BJ (cell line): Measurements from ENCODE around the gene RAC2. TPM values are rescaled to one million over a fixed set of nuclear protein-coding genes. Genes with fewer than 3 reads are reported as not detected.

Experiments used
- CTCF ChIA-PET: fragments of 350-600 bp; formaldehyde crosslinking; extraction: SDS; loops from one replicate; lab custom pipeline; 2021; ENCODE audit warnings: antibody characterized with exemption, inconsistent platforms; lab: Yijun Ruan, JAX
- POLR2A ChIA-PET: fragments of 300-600 bp; sonication (Branson Sonifier 250); formaldehyde crosslinking; extraction: SDS; loops from one replicate; lab custom pipeline; 2021; ENCODE audit warnings: antibody characterized with exemption; lab: Charles Lee
- DNase-seq: peaks from one replicate; pipeline ENCODE4 v3.0.0-alpha.2; 2011; ENCODE audit warnings: low read depth
- H3K27me3 ChIP-seq: 2 replicates; pipeline ENCODE4 v1.6.0; 2011; ENCODE audit warnings: low read length; ENCODE audit not compliant: control insufficient read depth, insufficient read depth
- H3K36me3 ChIP-seq: 2 replicates; pipeline ENCODE4 v1.5.1; 2011; ENCODE audit warnings: low read length; ENCODE audit not compliant: control insufficient read depth, insufficient read depth
- H3K4me3 ChIP-seq: 2 replicates; pipeline ENCODE4 v1.5.1; 2011; ENCODE audit warnings: low read depth, mild to moderate bottlenecking, control low read depth, low read length
- polyA minus RNA-seq: library from RNA; depleted of rRNA, polyadenylated mRNA; stranded (reverse); fragments of >200 nt; gene quantifications from 2 replicates; pipeline ENCODE4 v1.2.3, GENCODE V29; 2011; rRNA and poly(A)+ RNA removed
- polyA plus RNA-seq: library from polyadenylated mRNA; depleted of rRNA; stranded (reverse); fragments of >200 nt; gene quantifications from 2 replicates; pipeline ENCODE4 v1.2.3, GENCODE V29; 2011; rRNA removed
- TF ChIP-seq, protein P1 (sequence below): IDR thresholded peaks from 2 replicates; pipeline ENCODE4 v1.5.1; 2011; ENCODE audit warnings: low read depth, mild to moderate bottlenecking, control low read depth, inconsistent platforms, low read length, moderate library complexity; ENCODE audit not compliant: insufficient read depth

The RAC2 gene
- polyA plus RNA-seq, result 13.7 and 25.7 TPM in 2 replicates
- polyA minus RNA-seq, result 14.2 and 18.9 TPM in 2 replicates

DNA sequence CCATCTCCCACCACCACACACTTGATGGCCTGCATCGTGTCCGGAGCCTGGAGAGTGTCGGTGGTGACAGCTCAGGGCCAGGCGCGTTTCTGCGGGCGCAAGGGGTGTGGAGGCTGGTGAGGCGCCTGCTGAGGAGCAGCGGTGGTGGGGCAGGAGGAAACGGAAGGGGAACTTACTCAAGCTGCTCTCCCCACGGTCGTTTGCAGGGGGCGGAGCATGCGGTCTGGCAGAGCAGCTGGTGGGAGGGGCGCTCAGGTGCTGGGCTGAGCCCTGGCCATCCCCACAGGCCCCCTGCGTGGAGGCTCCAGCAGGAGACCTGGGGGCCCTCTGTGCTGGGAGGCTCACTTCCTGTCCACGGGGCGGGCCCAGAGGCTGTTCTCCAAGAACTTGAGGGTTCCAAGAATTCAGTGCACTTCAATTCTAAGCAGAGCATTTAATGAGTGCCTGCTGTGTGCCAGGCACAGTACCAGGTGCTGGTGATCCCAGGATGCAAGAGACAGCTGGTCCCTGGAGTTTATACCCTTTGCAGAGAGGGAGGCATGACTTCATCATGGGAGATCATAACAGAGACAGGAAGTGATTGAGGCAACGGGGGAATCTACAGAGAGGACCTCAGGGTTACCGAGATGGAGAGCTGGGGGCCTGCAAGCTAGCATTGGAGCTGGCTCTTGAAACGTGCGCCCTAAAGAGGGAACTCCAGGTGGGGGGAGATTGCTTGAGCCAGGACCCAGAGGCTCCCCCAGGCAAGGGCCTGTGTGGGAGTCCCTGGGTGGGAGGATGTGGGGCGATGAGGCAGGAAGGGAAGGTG lies at the start of gene RAC2:
RAC2 (minus strand) TSS at position 156 of the 808 bp plus-strand sequence; CDS start at position 35, 121 bp downstream.
- ChIA-PET CTCF (interaction anchor here (0.6 to 6.9 kb wide), 6 partner anchors 16 to 200 kb away, joined by 3 to 83 read pairs (median 6); no protein-coding TSS in a partner anchor), POLR2A (no interaction called here)
- Histone ChIP-seq H3K4me3 (peak within 1 kb of the TSS; percentile 39), H3K36me3 (no peaks in the 10 kb centered on the region), H3K27me3 (no peaks in the 10 kb centered on the region; the same call in 1 of the 2 replicates)
- TF ChIP-seq, protein P1, sequence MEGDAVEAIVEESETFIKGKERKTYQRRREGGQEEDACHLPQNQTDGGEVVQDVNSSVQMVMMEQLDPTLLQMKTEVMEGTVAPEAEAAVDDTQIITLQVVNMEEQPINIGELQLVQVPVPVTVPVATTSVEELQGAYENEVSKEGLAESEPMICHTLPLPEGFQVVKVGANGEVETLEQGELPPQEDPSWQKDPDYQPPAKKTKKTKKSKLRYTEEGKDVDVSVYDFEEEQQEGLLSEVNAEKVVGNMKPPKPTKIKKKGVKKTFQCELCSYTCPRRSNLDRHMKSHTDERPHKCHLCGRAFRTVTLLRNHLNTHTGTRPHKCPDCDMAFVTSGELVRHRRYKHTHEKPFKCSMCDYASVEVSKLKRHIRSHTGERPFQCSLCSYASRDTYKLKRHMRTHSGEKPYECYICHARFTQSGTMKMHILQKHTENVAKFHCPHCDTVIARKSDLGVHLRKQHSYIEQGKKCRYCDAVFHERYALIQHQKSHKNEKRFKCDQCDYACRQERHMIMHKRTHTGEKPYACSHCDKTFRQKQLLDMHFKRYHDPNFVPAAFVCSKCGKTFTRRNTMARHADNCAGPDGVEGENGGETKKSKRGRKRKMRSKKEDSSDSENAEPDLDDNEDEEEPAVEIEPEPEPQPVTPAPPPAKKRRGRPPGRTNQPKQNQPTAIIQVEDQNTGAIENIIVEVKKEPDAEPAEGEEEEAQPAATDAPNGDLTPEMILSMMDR, result no peak
- no peak for DNase-seq

DNA sequence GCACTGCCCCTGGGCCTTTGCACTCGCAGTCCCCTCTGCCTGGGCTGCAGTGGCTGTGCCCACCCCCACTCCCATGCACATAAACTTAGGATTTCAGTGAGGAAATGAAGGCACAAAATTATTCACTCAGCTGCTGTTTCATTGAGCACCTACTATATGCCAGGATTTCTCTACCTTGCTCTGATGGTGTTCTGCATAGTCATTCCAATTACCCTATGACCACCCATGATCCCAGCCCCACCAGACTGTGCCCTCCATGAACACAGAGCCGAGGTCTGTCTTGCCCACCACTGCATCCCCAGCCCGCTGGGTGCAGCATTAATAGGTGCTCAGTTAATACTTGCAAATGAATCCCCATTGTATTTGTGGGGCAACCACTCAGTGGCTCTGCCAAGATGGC lies 49.1 kb upstream of the RAC2 start:
- ChIA-PET CTCF (no interaction called here), POLR2A (no interaction called here)
- DNase-seq, result no peak
- TF ChIP-seq, protein P1, result no peak
- H3K36me3 ChIP-seq, result no peaks in the 10 kb centered on the region
- H3K4me3 ChIP-seq, result no peak overlapping the region
- peaks cover 2% of the 10 kb centered on the region; the same call in 1 of the 2 replicates for H3K27me3 ChIP-seq

DNA sequence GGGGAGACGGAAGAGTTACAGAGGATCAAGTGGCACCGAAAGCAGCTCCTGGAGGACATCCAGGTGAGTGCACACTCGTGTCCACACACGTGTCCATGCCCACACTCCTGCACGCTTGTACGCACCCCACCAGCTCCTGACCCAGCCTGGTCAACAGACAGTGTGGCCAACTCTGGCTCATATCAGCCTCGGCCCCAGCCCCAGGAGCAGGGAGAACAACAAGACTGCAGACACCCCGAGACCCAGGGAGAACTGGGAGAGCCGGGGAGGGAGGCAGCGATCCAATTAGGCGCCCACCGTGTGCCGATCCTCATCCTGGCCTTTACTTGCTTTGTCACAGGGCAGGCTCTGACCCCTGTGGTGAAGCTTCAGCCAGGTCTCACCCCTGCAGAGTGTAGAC lies 48.6 kb upstream of the RAC2 start:
- TF ChIP-seq, protein P1, result no peak
- ChIA-PET POLR2A (no interaction called here), CTCF (no interaction called here)
- no peak for DNase-seq
- Histone ChIP-seq H3K36me3 (no peaks in the 10 kb centered on the region), H3K4me3 (no peak overlapping the region), H3K27me3 (peaks cover 2% of the 10 kb centered on the region; the same call in 1 of the 2 replicates)

DNA sequence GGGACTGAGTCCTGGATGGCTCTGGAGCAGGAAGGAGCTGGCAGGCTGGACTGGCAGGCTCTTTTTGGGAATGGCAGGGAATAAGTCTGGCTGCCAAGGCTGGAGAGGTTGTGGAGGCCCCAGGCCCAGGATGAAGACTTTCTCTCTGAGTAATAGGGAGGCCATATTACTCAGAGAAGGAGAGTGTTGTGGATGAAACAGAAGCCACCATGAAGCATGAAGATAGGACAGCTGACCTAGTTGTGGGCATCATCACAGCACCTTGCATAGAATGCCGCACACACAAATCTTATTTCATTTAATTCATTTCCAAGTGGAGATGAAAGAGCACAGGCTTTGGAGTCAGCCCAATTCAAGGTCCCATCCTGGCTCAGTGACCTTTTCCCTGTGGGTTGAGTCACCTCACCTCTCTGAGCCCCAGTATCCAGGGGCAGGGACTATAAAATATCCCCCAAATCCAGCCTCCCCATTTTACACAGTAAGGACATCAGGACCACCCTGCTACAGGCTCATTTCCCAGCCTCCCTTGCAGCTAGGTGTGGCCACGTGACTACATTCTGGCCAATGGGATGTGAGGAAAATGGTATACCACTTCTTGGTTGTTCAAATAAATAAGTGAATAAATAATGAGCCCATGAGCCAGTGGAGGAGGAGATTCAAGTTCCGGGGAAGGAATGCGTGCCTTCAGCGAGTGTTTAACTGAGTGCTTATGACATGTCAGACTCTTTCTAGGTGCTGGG lies 47.7 kb upstream of the RAC2 start:
- no peak overlapping the region for H3K4me3 ChIP-seq
- POLR2A ChIA-PET, result no interaction called here
- no peak for DNase-seq
- peaks cover 2% of the 10 kb centered on the region; the same call in 1 of the 2 replicates for H3K27me3 ChIP-seq
- CTCF ChIA-PET, result interaction anchor here (0.5 to 2.5 kb wide), 4 partner anchors 11 to 310 kb away, joined by 3 to 12 read pairs (median 5); no protein-coding TSS in a partner anchor
- TF ChIP-seq, protein P1, result no peak
- H3K36me3 ChIP-seq, result no peaks in the 10 kb centered on the region

DNA sequence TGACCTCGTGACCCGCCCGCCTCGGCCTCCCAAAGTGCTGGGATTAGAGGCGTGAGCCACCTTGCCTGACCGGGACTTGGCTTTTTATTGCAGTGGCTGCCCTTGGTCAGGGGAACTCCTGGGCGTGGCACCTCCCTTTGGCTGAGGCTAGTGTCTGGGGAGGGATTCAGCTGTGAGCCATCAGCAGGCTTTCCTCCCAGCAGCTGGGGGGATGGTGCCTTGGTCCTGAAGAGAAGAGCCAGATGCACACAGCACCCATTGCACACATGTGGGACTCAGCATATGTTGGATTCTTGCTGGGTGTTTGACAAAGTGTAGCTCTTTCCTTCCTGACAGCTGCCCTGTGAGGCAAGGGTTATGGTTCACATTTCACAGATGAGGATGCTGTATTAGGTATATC lies 46.7 kb upstream of the RAC2 start:
- H3K36me3 ChIP-seq, result no peaks in the 10 kb centered on the region
- H3K27me3 ChIP-seq, result peaks cover 3% of the 10 kb centered on the region
- ChIA-PET POLR2A (no interaction called here), CTCF (interaction anchor here (0.9 to 2.5 kb wide), 4 partner anchors 10 to 30 kb away, joined by 3 to 12 read pairs (median 5); no protein-coding TSS in a partner anchor)
- TF ChIP-seq, protein P1, result no peak
- H3K4me3 ChIP-seq, result no peak overlapping the region
- no peak for DNase-seq
